Inferior parietal cortex (tissue), 1 donor: Measurements from ENCODE around the gene RHEB.
"Not testable (repeated sequence)": the region's sequence is repeated elsewhere in the genome, so short reads cannot be mapped to it uniquely, and the experiment has no call there.

Experiments used
- DNase-seq: peaks from one replicate; pipeline ENCODE4 v3.0.0-alpha.2; 2016; ENCODE audit errors: extremely low spot score

The RHEB gene

GRCh38 chr7:151524845-151525244 lies 5.2 kb upstream of the RHEB start:
- no peak for DNase-seq

GRCh38 chr7:151524331-151524730 lies 4.6 kb upstream of the RHEB start:
- no peak for DNase-seq

- no peak for DNase-seq
Observed at GRCh38 chr7:151520419-151521261, 945 bp upstream of the RHEB start.

- DNase-seq, result not testable (repeated sequence)
Observed at GRCh38 chr7:151518947-151519764, 539 bp downstream of the RHEB start.

- DNase-seq, result no peak
Observed at GRCh38 chr7:151518105-151518946, 1.4 kb downstream of the RHEB start.

GRCh38 chr7:151517601-151518104 lies 2.0 kb downstream of the RHEB start:
- no peak for DNase-seq

- no peak for DNase-seq
Observed at GRCh38 chr7:151515276-151515565, 4.5 kb downstream of the RHEB start.

- no peak for DNase-seq
Observed at GRCh38 chr7:151514461-151515275, 5.0 kb downstream of the RHEB start.

- DNase-seq, result no peak
Observed at GRCh38 chr7:151513133-151513532, 6.6 kb downstream of the RHEB start.

GRCh38 chr7:151512353-151512752 lies 7.3 kb downstream of the RHEB start:
- no peak for DNase-seq

GRCh38 chr7:151511946-151512345 lies 7.7 kb downstream of the RHEB start:
- no peak for DNase-seq

GRCh38 chr7:151511270-151511669 lies 8.4 kb downstream of the RHEB start:
- no peak for DNase-seq

GRCh38 chr7:151509670-151510333 lies 9.9 kb downstream of the RHEB start:
- DNase-seq, result no peak

- DNase-seq, result no peak
Observed at GRCh38 chr7:151508991-151509390, 10.7 kb downstream of the RHEB start.

GRCh38 chr7:151507806-151508205 lies 11.9 kb downstream of the RHEB start:
- no peak for DNase-seq

- DNase-seq, result no peak
Observed at GRCh38 chr7:151506901-151507382, 12.8 kb downstream of the RHEB start.

GRCh38 chr7:151505836-151506468 lies 13.7 kb downstream of the RHEB start:
- DNase-seq, result no peak

GRCh38 chr7:151505433-151505832 lies 14.3 kb downstream of the RHEB start:
- no peak for DNase-seq

GRCh38 chr7:151504715-151505326 lies 14.9 kb downstream of the RHEB start:
- DNase-seq, result no peak
